ENCODE measurements around the gene IL27RA.

Gene IL27RA

DNA sequence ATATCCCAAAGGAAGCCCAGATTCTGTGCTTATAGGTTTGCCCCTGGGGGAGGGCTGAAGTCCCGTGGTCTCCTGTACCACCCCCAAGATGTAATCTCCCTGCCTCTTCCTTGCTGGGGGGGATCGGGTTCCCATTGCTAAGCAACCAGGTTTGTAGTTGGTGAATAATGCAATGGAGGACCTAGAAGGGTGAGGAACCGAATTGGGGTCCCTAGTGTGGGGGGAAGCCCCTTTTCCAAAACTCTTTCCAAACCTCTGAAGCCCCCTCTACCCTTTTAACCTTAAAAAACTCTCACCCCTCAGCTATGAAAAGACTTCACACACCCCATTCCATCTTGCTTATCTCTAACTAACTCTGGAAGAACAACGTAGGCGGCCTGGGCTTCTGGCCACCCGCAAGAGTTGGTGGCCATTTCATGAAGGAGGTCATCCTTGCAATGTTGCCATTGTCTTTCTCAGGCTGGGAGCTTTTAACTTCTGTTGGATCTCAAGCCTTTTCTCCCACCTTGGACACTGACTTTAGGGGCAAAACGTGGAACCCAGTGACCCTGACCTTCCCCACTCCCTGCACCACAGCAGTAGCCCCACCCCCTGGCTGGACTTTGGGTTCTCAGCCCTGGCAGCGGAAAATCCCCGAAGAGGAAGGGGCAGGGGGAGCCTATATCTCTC lies 29.7 kb downstream of the IL27RA start:
- no peak for DNase-seq

DNA sequence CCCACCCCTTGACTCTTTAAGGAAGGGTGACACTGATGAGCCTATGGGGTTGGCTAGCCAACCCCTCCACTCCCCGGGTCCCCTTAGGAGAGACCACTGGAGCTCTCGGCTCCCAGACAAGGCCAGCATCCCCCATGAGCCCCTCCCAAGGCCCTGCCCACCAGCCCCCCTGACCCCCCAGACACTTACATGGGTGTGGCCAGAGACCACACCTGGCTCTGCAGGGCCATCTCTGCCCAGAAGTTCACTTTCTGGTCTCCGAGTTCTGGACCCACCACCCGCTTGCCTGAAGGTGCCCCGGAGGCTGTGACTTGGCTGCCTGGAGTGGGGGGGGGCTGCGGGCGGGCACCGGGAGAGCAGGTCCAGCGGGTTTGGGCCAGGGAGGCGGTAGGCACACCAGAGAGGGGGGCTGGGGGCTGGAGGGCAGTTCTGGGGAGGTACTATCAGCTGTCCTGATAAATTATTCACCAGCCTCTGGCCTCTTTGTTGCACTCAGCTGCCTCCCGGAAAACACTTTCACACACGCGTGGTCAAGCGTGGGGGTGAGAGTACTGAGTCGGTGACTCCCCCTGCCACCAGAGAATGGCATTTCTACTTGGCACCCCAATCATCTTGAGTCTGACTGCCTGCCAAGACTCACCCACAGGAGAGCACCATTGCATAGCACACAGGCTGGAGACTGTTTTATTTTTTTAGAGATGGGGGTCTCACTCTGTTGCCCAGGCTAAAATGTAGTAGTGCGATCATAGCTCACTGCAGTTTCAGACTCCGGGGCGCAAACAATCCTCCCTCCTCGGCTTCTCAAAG lies 30.4 kb downstream of the IL27RA start, which contains the start of gene PALM3:
PALM3 (minus strand) TSS at position 326 of the 807 bp plus-strand sequence; CDS start at position 230, 96 bp downstream.
- DNase-seq = no peak

DNA sequence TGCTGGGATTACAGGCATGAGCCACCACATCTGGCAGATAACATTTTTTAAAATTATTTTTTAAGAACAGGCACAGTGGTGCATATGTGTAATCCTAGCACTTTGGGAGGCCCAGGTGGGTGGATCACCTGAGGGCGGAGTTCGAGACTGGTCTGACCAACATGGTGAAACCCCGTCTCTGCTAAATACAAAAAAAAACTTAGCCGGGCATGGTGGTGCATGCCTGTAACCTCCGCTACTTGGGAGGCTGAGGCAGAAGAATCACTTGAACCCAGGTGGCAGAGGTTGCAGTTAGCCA lies 30.9 kb downstream of the IL27RA start:
- no peak for DNase-seq

DNA sequence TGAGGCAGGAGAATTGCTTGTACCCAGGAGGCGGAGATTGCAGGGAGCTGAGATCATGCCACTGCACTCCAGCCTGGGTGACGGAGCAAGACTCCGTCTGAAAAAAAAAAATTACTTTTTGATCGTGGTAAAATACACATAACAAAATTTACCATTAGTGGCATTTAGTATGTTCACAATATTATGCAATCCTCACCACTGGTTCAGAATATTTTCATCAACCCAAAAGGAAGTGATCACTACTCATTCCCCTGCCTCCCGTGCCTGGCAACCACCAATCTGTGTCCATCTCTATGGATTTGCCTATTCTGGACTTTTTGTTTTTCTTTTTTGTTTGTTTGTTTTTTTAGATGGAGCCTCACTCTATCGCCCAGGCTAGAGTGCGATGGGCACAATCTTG lies 31.5 kb downstream of the IL27RA start:
- no peak for DNase-seq

DNA sequence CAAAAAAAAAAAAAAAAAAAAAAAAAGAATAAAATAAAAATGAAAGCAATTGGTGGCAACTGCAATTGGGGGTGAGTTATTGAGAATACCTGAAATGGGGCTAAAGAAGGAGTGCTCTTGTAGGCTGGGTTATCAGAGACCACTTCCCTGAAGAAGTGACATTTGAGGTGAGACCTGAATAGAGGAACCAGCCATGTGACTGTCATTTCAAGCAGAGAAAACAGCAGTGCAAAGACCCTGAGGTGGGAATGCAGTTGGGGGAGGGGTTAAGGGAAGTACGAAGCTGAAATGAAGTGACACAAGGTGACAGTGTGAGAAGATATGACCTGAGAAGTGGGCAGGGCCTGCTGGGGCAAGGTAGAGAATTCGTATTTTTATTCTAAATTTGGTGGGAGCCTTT lies 34.6 kb downstream of the IL27RA start:
- DNase-seq = no peak

DNA sequence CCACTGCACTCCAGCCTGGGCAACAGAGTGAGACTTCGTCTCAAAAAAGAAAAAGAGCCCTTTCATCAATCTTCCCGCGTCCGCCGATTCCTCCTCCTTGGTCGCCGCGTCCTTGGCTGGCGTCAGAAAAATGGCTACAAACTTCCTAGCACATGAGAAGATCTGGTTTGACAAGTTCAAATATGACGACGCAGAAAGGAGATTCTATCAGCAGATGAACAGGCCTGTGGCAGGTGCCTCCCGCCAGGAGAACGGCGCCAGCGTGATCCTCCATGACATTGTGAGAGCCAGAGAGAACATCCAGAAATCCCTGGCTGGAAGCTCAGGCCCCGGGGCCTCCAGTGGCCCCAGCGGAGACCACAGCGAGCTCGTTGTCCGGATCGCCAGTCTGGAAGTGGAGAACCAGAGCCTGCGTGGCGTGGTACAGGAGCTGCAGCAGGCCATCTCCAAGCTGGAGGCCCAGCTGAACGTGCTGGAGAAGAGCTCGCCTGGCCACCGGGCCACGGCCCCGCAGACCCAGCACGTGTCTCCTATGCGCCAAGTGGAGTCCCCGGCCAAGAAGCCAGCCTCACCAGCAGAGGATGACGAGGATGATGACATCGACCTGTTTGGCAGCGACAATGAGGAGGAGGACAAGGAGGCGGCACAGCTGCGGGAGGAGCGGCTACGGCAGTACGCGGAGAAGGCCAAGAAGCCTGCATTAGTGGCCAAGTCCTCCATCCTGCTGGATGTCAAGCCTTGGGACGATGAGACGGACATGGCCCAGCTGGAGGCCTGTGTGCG lies 38.9 kb downstream of the IL27RA start:
- no peak for DNase-seq

DNA sequence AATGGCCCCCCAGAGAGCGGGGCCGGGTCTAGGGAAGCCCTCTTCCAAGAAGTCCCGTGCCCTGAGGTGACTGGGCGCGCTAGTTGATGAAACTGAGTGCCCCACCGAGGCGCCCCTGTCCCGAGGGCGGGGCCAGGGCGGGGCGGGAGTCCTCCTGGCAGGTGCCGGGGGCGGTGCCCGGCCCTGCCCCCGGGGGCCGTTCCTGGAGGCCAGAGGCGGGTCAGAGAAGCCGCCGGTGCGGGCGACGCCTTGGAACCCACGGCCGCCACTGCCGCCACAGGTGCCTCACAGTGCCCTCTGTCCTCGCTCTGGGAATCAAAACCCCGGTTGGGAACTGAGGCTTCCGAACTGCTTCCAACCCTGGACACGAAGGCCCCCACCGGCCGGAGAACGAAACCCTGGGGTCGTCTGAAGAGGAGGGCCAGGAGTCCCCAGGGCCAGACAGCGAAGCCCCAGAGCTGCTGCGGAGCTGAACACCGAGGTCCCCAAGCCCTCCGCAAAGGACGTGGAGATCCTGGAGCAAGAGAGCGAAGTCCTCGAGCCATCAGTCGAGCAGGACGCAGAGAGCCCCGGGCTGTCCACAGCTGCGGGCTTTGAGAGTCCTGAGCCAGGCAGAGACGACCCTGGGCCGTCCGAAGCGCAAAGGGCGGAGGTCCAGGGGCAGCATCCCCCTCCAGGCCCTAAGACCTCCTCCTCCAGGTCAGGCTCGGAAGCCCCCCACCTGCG lies 41.1 kb downstream of the IL27RA start, which contains the start of gene MISP3:
MISP3 (plus strand) TSS at position 252 of the 726 bp plus-strand sequence. CDS start 524 bp downstream, outside the sequence.
- DNase-seq = peak; percentile 19

DNA sequence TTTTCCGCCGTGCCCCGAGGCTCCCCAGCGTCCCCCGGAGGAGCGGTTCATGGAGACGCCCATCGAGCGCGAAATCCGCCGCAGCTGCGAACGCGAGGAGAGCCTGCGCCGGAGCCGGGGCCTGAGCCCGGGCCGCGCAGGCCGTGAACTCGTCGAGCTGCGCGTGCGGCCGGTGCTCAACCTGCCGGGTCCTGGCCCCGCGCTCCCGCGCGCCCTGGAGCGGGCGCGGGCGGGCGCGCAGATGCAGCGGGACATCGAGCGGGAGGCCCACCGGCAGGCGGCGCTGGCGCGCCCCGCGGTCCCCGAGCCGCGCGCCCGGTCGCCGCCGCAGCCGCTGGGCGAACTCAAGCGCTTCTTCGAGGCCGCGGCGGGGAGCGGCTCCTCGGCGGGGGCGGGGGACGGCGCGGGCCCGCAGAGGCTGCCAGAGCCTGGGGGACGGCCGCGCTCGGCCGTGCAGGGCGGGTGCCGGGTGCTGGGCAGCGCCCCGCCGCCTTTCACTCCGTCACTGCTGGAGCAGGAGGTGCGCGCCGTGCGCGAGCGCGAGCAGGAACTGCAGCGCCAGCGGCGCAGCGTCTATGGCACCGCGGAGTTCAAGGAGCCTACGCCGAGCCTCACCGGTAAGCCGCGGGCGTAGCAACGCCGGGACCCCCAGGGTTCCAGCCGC lies 41.8 kb downstream of the IL27RA start:
- DNase-seq = peak; percentile 33

DNA sequence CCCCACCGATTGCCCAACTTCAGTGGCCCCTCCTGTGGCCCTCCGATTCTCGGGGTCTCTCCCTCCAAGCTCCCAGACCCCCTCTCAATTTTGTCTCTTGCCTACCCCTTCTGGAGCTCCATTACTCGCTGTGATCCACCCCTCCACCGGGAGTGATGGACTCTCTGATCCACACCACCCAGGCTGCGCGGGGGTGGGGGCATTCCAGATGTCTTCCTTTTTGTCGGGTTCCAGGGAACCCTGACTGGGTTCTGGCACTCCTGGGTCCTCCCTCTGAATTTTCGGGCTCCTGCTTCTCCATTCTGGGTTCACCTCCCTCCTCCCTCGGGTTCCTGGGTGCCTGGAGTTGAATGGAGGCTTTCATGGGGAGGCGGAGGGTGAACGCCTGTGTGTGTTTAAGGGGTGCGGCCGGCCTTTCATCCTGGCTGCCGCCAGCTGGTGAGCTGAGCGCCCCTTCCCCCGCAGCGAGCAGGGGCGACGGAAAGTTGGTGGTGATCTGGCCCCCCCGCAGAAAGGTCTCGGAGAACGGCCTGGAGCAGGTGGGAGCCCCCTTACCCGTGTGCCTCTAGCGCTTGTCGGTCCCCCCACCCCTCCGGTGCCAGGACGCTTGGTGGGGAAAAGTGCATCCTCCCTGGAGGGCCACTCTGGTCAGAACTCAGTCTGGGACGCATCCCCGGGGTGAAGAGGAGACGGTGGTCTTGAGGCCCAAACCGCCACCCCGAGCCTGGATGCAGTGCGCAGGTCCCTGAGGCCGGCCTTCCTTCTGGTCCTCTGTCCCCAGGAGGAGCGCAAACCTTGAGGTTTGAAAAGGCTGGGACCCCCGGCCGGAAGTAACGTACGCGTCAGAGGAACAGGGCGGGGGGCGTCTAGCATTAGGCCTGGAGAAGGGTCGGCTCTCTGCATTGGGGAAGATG lies 42.6 kb downstream of the IL27RA start:
- peak; percentile 28 for DNase-seq

DNA sequence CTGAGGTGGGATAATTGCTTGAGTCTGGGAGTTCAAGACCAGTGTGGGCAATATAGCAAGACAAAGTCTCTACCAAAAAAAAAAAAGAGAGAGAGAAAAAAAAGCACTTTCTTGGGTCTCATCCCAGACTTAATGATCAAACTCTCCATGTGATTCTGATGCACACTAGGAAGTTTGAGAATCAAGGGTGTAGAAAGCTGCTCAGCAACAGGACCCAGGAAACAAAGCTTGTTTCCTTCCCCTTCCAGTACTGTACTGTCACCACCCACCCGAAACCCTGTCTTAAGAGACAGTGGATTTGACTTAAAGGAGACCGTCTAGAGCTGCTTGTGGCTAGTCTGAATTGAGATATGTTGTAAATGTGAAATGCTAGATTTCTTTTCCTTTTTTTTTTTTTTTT lies 46.8 kb downstream of the IL27RA start:
- DNase-seq = no peak

DNA sequence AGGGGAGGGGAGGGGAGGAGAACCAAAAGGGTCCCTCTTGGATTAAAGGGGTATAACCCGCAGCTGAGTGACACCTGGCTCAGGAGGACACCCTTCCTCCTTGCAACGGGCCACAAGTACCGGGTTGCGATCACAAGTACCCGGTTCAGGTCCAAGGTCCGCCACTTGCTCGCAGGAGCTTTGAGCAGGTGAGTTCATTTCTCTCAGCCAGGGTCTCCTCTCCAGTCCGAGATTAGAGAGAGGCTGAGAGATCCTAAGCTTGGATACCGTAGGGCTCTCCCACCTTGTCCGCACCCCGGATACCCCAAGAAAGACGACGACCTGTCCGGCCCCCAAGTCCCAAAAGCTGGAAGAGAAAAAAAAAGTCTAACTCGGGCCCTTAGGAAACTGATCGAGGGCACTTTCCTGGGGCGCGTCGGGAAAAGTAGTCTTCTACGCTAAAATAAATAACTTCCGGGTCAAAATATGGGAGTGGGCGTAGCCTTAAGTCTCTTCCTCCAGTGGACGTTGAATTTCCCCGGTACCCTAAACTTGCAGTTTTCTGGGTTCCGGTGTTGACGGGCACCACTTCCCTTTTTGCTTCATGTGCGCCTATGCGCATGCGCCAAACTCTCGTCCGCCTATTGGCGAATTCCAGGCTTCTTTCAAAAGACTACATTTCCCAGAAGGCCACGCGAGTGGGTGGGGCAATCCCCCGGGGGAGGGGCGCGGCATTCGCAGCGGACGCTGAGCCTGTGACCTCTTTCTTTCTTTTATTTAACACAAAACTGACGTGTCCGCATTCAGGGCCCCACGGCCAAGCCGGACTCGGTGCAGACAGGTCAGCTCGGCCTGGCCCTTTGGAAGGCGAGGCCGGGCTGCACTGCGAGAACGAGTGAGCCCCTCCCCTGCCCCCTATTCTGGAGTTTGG lies 49.6 kb downstream of the IL27RA start:
- DNase-seq = peak; percentile 95

DNA sequence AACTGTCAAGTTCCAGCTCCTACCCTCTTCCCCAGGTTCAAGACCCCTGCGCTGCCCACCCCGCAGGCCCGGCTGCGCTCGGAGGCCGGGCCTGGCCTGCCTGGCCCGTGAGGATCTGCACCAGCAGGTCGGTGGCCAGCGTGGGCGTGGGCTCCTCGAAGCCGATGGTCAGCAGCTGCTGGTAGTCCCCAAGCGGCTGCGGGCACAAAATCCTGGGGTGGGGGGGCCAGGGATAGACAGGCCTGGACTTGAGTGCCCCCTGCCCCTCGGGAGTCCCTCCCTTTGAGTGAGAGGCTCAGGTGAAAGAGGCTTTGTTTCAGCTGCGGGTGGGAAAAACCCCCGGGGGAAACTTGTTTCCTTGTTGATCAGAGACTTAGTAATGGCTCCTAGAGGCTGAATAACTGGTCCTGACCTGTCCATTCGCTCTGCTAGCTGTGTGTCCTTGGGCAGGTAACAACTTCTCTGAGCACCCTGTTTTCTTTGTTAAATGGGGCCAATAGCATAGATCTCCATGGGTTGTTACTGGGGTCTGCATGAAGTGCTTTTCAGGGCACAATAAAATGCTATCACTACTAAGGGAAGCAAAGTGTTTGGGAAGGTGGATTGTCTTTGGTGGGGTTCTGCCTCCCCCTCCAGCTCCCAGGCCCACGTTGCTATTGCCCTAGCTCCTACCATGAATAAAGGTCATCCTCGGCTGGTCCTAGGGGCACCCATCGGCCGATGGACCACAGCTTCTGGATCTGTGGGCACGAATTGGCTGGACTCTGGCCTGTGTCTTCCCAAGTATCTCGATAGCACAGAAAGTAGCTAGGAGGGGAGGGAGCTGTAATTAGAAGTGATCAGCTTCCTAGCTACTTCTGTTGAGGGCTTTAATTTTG lies 50.5 kb downstream of the IL27RA start:
- no peak for DNase-seq

DNA sequence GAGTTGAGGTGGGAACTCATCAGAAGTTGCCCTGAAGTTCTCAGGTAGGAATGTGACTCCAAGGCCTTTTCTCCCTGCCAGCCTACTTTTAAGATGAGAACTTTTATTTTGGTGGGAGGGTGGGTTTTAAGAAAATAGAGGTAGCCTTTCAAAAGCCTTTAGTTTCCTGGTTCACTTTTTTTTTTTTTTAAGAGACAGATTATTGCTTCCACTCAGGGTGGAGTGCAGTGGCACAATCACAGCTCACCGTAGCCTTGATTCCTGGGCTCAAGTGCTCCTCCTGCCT lies 51.1 kb downstream of the IL27RA start:
- no peak for DNase-seq

DNA sequence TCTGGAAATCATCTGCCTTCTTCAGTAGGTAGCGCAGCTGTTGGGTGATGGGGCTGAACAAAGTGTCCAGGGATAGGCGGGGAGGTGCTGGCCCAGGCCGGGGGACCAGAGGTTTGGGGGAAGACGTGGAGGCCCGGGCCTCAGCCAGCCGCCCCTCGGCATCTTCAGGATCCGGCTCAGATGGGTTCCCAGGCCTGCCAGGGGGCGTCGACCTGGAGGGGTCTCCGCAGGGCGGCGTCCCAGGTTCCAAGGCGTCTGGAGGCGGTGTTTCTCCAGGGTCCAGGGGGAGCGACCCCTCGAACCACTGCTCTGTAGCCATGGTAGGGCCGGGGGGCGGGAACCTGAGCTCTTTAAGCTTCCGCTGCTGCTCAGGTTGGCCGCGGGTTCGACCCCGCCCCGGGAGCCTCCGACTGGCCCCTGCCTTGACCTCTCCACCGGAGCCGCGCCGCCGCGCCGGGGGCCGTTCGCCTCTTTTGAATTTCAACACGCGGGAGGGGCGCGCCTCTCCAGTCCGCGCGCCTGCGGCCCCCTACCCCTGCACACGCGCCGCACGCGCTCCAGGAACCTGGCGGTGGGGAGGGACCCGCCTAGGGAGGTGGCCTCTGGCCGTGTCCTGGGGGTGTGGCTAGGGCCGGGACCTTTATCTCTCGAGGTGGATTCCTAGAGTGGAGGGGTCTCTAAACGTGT lies 53.9 kb downstream of the IL27RA start, which contains the start of gene C19orf67:
C19orf67 (minus strand) TSS at position 475 of the 687 bp plus-strand sequence; CDS start at position 319, 156 bp downstream.
- DNase-seq = no peak

DNA sequence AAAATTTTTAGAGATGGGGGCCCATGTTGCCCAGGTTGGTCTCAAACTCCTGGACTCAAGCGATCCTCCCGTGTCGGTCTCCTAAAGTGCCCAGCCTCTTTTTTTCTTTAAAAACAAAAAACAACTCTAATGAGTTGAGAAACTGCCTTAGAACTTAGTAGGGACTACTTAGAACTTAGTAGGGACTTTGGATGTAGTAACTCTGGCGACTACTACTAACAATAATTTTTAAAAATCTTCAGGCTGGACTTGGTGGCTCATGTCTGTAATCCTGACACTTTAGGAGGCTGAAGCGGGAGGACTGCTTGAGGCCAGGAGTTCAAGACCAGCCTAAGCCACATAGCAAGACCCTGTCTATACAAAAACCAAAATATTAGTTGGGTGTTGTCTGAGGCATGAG lies 54.5 kb downstream of the IL27RA start:
- no peak for DNase-seq

DNA sequence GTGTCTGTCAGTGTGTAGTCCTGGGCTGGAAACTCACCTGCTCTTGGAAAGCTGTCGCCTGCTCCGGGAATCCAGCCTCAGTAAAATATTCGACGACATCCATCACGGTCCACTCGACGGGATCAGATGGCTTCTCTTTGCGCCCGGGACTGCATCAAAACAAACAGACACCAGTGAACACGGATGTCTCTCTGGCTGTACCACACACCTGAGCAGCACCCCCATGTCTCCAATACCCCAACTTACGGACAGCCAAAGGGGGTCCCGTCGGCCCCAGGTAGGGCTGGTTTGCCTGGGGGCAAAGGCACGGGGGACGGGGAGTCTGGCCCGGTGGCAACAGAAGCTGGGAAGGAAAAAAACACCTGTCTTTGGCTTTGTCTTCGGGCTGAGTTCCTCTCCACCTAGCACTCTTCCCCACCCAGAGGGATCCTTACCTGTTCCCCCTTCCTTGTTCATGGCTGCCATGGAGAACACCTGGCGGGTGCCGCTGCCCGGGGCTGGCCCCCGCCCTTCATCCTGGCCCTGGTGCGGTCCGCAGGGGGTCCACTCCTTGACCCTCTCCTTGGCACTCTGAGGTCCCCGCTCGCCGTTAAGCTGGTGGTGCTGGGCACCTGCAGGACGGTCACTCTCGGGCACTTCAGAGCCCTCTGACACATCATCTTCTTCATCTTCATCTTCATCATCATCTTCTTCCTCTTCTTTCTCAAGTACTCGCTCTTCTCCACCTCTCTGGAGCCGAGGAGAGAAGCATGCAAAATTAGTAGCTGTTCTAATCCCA lies 57.3 kb downstream of the IL27RA start:
- DNase-seq = no peak

DNA sequence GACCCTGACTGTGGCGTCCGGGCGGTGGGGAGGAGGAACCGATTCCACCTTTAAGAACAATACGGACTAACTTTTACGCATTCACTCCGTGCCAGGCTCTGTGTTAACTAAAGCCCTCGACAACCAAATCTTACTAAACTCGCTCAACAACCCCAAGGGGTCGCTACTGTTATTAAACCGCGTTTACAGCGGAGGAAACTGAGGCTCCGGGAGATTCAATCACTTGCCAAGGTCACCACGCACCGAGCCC lies 57.8 kb downstream of the IL27RA start:
- no peak for DNase-seq

Data from NCI-H748 treated with DMSO at 0.1 percent for 48 hours (cell line).